Panc1 (cell line): ENCODE measurements around the gene NPC1L1.

Source experiments
- POLR2AphosphoS5 ChIP-seq: IDR thresholded peaks from 2 replicates; pipeline ENCODE4 v1.6.1; 2012; ENCODE audit warnings: mild to moderate bottlenecking, low read depth, low read length, moderate library complexity
- SIN3A ChIP-seq: IDR thresholded peaks from 2 replicates; pipeline ENCODE4 v1.6.1; 2012; ENCODE audit warnings: low read depth, mild to moderate bottlenecking, low read length, moderate library complexity, borderline replicate concordance; ENCODE audit not compliant: insufficient read depth
- TCF7L2 ChIP-seq: IDR thresholded peaks from 2 replicates; pipeline ENCODE4 v1.6.1; 2011; ENCODE audit warnings: mild to moderate bottlenecking, low read depth, low read length, inconsistent platforms
- TF ChIP-seq, protein P1 (sequence below): fragments of 450-650 bp; IDR thresholded peaks from 2 replicates; pipeline ENCODE4 v1.5.1; 2017; ENCODE audit warnings: mild to moderate bottlenecking
- TF ChIP-seq, protein P2 (sequence below), 2 experiments: IDR thresholded peaks; 2 replicates each; pipeline ENCODE4 v1.6.1; 2011 to 2012; ENCODE audit warnings: low read depth in 2 of 2, control low read depth in 1 of 2, low read length in 1 of 2, mild to moderate bottlenecking in 1 of 2, moderate library complexity in 1 of 2; ENCODE audit not compliant: insufficient read depth in 1 of 2

DNA sequence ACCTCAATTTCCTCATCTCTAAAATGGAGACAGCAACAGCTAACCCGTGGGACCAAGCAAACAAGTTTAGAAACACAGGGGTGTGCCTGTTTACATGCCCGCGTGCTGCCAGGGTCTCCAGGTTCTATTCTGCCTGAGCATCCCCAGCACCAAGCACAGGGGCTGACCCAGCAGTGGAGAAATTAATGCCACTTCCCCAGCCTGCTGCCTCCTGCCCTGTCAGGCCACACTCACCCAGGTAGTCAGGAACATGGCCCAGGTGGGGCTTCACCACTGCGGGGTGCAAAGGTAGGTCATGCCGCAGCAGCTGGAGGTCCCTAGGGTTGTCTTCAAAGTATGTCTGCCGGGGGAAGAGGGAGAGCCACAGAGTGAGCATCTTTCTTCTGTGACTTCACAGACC is 26.8 kb upstream of the NPC1L1 start:
- no peak for TF ChIP-seq POLR2AphosphoS5
- TF ChIP-seq, protein P1, sequence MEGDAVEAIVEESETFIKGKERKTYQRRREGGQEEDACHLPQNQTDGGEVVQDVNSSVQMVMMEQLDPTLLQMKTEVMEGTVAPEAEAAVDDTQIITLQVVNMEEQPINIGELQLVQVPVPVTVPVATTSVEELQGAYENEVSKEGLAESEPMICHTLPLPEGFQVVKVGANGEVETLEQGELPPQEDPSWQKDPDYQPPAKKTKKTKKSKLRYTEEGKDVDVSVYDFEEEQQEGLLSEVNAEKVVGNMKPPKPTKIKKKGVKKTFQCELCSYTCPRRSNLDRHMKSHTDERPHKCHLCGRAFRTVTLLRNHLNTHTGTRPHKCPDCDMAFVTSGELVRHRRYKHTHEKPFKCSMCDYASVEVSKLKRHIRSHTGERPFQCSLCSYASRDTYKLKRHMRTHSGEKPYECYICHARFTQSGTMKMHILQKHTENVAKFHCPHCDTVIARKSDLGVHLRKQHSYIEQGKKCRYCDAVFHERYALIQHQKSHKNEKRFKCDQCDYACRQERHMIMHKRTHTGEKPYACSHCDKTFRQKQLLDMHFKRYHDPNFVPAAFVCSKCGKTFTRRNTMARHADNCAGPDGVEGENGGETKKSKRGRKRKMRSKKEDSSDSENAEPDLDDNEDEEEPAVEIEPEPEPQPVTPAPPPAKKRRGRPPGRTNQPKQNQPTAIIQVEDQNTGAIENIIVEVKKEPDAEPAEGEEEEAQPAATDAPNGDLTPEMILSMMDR = no peak
- TF ChIP-seq TCF7L2 = no peak
- TF ChIP-seq, protein P2, sequence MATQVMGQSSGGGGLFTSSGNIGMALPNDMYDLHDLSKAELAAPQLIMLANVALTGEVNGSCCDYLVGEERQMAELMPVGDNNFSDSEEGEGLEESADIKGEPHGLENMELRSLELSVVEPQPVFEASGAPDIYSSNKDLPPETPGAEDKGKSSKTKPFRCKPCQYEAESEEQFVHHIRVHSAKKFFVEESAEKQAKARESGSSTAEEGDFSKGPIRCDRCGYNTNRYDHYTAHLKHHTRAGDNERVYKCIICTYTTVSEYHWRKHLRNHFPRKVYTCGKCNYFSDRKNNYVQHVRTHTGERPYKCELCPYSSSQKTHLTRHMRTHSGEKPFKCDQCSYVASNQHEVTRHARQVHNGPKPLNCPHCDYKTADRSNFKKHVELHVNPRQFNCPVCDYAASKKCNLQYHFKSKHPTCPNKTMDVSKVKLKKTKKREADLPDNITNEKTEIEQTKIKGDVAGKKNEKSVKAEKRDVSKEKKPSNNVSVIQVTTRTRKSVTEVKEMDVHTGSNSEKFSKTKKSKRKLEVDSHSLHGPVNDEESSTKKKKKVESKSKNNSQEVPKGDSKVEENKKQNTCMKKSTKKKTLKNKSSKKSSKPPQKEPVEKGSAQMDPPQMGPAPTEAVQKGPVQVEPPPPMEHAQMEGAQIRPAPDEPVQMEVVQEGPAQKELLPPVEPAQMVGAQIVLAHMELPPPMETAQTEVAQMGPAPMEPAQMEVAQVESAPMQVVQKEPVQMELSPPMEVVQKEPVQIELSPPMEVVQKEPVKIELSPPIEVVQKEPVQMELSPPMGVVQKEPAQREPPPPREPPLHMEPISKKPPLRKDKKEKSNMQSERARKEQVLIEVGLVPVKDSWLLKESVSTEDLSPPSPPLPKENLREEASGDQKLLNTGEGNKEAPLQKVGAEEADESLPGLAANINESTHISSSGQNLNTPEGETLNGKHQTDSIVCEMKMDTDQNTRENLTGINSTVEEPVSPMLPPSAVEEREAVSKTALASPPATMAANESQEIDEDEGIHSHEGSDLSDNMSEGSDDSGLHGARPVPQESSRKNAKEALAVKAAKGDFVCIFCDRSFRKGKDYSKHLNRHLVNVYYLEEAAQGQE (IDR thresholded peaks at IDR 0.05; ENCODE audit: insufficient read depth in 1 of 2, low read depth in 2 of 2, low read length in 1 of 2) = no peak
- no peak for TF ChIP-seq SIN3A
